ENCODE measurements around the gene RPL37.
"Not testable (repeated sequence)": the region's sequence is repeated elsewhere in the genome, so short reads cannot be mapped to it uniquely, and the experiment has no call there.

The RPL37 gene

DNA sequence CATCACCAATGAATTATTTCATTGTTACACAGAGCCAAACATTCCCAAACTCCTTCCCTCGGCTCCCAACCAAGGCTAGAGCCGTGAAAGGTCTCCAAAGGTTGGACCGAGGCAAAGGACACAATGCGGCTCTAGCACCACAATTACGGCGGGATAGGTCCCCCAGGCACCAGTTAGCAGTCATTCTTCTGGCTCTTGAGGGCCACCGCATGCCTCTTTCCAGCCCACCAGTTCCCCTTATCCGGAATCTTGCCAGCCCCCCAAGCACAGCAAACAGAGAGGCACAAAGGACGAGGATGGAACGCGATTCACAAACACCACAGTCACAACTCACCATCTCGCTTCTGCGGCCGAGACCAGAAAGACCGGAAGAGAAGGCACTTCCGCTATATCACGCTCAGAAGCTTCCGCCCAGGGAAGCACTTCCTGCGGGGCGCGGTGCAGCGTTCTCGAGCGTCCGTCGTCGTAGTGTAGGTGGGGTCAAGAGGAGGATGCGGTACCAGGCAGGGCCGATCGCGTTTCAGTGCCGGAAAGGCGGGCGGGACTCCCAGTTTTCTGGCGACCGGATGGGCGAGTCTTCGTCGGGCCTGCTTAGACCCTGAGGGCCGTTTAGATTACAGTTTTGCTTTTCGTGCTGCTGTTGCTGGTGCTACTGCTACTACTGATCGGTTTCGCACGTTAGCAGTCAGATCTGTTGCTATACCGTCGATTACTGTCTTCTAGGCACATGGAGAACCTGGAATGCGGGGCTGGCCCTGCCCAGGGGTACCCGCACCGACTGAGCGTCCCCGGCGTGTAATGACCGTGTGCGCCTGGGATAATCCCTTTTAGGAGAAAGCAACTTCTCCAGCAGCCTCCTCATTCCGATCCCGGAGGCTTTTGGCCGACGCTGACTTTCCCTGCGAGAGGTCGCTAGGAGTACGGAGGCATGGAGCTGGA lies at the start of gene RPL37:
Gene RPL37, minus strand, starts transcription at position 374 of the 939 bp plus-strand sequence. Its CDS starts 37 bp downstream, at position 337.
- DNase-seq, result peak; percentile 88

DNA sequence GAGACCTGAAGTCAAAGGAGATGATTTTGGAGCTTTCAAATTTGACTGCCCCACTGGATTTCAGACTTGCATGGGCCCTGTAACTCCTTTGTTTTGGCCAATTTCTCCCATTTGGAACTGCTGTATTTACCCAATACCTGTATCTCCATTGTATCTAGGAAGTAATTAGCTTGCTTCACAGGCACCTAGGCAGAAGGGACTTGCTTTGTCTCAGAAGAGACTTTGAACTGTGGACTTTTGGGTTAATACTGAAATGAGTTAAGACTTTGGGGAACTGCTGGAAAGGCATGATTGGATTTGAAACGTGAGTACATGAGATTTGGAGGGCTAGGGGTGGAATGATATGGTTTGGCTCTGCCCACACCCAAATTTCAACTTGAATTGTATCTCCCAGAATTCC lies 48.0 kb upstream of the RPL37 start:
- DNase-seq, result not testable (repeated sequence)

DNA sequence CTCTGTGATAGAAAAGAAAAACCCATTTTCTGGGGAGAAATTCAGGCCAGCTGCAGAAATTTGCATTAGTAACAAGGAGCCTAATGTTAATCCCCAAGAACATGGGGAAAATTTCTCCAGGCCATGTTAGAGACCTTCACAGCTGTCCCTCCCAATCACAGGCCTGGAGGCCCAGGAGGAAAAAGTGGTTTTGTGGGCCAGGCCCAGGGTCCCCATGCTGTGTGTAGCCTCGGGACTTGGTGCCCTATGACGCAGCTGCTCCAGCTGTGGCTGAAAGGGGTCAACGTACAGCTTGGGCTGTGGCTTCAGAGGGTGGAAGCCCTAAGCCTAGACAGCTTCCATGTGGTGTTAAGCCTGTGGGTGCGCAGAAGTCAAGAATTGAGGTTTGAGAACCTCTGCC lies 47.3 kb upstream of the RPL37 start:
- no peak for DNase-seq

DNA sequence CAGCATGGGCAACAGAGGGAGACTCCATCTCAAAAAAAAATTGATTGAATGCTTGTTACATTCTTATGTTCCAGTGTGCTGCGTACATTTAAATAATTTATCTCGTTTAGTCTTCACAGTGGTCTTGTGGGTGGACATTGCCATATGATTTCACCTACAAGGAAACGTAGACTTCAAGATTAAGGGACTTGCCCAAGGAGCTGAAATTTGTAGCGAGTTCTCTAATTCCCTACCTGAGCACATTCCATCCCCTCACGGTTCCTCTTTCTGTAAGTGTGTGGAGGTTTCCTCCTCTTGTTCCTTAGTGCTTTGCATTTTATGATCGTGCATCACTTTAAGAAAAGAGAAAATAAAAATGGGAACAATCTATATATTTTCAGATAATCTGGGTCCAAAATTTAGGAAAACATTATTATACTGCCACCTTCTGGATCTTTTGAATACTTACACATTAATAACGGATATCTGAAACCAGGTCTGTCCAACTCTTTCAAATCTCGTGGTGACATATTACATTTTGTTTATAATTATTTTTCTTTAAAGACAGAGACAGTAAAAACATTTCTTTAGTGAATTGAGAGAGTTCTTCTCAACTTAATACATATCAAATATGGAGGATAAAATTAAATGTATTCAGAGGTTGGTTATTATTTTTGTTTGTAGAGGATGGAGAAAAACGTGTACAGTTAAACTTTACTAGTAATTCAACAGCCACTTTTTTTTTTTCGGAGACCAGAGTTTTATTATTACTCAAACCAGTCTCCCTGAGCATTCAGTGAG lies 44.3 kb upstream of the RPL37 start:
- peak; percentile 17 for DNase-seq

DNA sequence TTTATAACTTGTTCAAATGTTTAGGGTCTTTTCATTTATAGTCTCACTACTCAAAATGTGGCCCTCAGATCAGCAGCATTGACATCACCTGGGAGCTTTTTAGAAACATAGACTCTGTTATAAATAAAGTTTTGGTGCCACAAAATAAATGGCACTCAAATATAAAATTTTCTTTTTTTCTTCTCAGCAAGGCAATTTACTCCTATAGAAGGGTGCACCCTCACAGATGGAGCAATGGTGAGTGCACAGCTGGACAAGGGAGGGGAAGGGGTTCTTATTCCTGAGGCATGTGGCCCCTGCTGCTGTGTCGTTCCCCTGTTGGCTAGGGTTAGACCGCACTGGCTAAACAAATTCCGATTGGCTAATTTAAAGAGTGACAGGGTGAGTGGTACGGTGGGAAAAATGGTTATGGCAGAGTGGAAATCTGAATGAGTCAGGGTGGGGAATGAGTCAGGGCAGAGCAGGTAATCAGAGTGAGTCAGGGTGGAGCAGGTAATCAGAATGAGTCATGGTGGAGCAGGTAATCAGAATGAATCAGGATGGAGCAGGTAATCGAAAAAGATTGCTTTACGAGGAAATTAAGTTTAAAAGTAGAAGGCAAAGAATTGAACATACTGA lies 42.5 kb upstream of the RPL37 start:
- DNase-seq, result no peak

DNA sequence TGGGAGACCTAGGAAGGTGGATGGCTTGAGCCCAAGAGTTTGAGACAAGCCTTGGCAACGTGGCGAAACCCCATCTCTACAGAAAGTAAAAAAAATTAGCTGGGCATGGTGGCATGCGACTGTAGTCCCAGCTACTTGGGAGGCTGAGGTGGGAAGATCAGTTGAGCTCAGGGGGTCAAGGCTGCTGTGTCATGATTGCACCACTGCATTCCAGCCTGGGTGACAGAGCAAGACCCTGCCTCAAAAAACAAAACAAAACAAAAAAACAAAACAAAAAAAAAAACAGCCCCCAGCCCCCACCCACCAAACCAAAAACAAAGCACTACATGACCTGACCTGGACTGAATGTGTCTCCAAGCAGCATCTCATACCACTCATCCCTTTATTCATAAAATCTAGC lies 40.9 kb upstream of the RPL37 start:
- no peak for DNase-seq

DNA sequence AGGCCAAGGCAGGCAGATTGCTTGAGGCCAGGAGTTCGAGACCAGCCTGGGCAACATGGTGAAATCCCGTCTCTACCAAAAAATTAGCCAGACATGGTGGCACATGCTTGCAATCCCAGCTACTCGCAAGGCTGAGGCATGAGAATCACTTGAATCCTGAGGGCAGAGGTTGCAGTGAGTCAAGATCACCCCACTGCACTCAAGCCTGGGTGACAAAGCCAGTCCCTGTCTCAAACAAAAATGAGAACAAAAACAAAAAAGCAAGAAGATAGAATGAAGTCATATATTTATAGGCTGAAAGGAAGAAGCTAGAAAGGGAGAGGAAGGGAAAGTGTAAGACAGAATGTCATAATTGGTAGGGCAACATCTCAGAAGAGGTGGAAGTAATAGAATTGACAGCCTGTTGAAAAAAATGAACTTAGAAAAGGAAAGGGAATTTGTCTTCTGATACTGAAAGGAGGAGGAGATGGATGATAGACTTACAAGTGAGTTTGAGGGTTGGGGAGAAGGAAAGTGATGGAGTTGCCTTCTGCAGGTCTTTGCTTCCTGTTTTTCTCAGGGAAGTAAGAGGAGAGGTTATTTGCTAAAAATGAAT lies 38.4 kb upstream of the RPL37 start:
- no peak for DNase-seq

DNA sequence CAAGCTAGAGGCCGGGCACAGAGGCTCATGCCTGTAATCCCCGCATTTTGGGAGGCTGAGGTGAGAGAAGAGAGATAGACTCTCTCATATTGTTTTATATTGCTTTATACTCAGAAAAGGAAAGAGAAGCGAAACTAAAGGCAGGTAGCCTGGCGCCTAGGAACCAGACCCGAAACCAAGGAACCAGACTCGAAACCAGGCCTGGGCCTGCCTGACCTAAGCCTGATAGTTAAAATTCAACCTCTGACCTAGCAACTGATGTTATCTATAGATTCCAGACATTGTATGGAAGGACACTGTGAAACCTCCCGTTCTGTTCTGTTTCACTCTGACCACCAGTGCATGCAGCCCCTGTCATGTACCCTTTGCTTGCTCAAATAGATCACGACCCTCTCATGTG lies 37.2 kb upstream of the RPL37 start:
- not testable (repeated sequence) for DNase-seq

DNA sequence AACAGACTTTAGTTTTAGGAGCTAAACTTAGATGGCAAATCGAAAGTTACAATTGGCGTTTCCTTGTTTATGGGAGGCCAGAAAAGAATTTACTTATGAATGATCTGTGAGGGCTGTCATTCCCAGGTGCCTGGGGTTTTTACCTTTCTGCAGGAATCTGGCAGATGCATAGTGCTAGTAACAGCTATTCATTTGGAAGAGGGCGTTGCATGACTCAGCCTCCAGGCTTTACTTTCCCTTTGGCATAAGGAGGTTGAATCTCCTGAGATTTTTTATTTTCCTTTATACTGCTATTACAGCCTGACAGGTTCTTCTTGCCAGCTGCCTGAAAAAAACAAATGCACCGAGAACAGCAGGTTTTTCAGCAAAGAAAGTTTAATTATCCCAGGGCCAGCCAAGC lies 36.2 kb upstream of the RPL37 start:
- DNase-seq, result no peak

DNA sequence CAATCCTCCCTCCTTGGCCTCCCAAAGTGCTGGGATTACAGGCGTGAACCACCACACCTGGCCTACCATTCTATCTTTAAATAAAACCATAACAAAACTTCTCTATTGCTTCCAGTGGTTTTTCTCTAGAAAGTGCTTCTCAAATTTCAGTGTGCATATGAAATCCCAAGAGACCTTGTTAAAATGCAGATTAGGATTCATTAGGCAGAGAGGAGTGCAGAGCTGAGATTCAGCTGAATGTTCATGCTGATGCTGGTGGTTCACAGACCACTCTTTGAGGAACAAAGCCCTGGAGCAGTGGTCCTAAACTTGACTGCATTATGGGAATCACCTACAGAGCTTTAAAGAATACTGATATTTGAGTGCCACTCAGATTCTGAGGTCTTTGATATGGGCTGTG lies 34.4 kb upstream of the RPL37 start:
- DNase-seq, result no peak

DNA sequence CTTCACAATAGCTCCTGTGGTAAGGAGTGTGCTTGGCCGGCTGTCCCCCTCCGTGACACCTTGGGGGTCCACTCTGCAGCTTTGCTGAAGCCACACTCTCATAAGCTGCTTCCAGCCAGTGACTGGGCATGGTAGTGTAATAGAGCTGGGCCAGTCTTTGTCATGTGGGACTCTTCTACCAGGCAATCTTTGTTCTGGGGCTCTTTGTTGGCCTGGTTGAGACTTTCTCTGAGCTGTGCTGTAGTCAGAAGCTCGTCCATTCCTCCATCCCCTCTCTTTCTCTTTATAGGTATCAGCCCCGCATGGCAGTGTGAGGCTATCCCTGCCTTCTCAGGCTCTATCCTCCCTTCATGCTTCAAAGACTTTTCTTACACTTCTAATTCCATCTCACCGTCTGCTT lies 31.8 kb upstream of the RPL37 start:
- DNase-seq, result no peak

DNA sequence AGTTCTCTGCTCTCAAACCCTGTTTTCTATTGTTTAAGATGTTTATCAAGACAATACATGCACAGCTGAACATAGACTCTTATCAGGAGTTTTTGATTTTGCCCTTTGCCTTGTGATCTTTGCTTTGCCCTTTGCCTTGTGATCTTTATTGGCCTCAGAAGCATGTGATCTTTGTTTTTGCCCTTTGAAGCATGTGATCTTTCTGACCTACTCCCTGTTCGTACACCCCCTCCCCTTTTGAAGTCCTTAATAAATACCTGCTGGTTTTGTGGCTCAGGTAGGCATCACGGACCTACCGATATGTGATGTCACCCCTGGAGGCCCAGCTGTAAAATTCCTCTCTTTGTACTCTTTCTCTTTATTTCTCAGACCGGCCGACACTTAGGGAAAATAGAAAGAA lies 30.0 kb upstream of the RPL37 start:
- not testable (repeated sequence) for DNase-seq

DNA sequence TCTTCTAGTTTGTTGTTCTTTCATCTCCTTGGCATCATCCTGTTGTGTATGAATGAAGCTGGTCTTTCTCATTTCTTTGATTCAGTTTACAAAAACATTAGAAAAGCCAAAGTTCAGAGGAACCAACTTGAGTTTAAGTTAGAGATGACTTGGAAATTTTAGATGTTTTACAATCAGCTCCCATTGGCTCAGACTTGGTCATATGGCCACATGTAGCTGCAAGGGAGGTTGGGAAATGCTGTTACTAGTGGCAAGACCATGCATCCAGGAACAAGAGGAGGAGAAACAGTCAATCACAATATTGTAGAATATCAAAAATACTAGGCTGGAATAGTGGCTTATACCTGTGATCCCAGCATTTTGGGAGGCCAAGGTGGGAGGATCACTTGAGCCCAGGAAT lies 25.7 kb upstream of the RPL37 start:
- DNase-seq, result no peak

DNA sequence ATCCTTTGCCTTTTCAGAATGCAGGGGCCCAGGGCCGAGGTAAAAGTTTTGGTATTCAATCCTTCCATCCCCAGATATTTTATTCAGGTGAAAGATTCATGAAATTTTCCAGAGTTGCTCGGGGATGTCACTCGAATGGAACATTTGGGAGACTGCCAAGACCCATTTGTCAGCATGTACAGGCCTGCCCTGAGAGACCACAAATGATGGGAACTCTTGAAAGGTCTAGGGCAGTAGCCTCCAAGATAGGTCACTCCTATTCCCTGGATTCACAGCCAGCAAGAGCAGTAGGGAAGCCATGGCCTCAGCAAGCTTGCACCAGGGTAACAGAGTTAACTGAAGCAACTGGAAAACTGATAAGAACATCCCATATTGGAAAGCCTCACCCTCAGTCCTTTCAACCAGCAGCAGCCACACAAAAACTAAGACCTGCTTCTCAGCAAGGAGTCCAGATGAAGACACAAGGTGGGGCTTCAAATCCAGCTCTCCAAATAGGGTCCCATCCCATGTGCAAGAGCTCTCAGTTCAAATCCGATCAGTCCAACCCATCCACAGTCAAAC lies 18.7 kb upstream of the RPL37 start:
- no peak for DNase-seq

DNA sequence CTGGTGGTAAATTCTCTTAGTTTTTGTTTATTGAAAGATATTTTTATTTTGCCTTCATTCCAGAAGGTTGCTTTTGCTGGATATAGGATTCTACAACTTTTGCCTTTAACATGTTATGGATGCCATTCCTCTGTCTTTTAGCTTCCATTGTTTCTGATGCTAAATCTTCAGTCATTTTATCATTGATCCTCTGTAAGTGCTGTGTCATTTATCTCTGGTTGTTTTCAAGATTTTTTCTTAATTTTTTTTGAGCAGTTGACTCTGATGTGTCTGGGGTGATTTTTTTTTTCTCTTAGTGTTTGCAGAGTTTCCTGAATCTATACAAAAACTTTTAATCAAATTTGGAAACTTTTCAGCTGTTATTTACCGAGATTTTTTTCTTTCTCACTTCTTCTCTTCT lies 12.5 kb upstream of the RPL37 start:
- no peak for DNase-seq

DNA sequence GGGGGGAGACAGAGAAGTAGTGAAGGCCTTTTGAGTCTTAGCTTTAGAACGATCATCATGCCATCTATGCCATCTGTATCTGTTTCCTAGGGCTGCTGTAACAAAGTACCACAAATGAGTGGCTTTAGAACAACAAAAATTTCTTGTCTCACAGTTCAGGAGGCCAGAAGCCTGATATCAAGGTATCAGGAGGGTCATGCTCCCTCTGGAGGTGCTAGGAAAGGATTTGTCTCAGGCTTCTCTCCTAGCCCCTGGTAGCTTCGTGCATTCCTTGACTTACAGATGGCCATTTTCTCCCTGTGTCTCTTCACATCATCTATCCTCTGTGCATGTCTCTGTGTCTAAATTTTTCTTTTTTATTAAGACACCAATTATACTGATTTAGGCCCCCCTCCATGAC lies 11.3 kb upstream of the RPL37 start:
- DNase-seq, result no peak

DNA sequence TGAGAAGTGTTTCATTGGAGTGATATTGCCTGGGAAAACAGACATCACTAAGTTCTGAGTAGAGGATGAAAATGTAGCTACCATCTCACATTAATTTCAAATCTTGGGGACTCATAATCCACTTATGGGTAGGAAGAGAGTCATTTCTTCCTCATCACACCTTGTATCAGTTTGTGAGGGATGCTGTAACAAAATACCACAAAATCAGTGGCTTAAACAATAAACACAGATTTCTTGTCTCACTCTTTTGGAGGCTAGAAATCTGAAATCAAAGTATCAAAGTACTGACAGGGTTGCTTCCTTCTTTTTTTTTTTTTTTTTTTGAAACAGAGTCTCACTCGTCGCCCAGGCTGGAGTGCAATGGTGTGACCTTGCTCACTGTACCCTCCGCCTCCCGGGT lies 9.5 kb upstream of the RPL37 start:
- DNase-seq, result no peak

DNA sequence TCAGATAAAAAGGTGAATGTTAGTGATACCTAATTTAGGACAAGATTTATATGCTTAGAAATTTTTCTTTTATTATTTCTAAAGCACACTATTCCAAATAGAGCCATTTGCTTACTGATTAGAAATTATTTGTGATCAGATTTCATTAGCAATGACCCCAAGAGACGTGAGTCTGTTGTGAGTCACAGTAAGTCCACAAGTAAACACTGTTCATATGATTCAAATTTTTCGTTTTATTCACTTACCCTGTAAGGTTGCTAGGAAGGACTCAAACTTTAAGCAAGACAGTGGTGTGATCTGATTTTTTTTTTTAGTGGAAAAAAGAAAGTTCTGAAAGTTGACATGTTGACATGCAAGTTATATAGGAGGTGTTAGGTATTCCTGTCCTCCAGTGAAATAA lies 7.3 kb upstream of the RPL37 start:
- no peak for DNase-seq

DNA sequence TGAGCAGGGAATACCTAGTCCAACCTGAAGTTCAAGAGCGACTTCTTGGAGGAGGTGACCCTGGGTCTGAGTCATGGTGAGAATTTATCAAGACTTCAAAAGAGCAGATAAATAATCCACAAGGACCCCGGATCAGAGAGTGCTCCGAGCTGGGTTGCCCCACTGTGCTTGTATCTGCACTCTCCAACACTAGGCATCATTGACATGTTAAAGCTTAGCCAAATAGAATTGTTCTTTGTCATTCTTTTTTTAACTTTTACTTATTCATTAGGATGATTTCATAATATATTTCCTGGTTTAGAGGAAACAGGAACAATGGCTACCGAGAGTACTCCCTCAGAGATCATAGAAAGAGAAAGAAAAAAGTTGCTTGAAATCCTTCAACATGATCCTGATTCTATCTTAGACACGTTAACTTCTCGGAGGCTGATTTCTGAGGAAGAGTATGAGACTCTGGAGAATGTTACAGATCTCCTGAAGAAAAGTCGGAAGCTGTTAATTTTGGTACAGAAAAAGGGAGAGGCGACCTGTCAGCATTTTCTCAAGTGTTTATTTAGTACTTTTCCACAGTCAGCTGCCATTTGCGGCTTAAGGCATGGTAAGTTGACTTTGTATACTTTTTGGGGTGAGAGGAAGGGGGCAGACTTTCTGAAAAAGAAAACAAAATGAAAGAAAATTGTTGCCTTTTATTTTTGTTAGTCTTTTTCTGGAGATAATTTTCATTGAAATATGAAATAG lies 6.2 kb upstream of the RPL37 start, which contains the start of gene CARD6:
Gene CARD6, plus strand, starts transcription at position 300 of the 738 bp plus-strand sequence. Its CDS starts 16 bp downstream, at position 316.
- no peak for DNase-seq

DNA sequence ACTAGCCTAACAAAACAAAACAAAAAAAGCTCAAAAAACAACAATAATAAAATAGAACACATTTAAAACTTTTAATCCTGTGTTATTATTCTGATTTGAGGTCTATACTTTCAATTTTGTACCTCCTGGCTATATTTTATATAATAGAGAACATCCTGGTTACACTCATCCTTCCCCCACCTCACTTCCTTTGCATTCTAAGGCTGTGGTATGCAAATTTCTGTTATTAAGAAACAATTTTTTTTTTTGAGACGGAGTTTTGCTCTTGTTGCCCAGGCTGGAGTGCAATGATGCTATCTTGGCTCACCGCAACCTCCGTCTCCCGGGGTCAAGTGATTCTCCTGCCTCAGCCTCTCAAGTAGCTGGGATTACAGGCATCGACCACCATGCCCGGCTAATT lies 3.1 kb upstream of the RPL37 start:
- DNase-seq, result no peak

DNA sequence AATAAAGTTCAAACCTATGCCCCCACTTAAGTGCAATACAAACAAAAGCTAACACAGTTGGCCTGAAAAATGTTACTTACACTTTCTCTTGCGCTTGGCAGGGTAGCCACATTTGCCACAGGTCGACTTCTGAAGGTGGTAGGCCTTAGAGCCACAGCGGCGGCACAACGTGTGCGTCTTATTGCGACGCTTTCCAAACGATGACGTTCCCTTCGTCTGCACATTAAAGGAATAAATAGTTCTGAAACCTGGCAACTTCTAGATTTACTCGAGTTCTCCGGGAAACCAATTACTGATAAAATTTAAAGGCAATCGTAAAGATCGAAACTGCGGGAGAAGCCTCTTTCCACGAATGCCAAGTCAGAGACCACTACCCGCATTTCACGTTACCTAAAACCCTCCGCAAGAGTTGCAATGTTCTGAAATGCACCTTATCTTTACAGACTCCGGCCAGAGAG lies 602 bp downstream of the RPL37 start:
- DNase-seq, result no peak

DNA sequence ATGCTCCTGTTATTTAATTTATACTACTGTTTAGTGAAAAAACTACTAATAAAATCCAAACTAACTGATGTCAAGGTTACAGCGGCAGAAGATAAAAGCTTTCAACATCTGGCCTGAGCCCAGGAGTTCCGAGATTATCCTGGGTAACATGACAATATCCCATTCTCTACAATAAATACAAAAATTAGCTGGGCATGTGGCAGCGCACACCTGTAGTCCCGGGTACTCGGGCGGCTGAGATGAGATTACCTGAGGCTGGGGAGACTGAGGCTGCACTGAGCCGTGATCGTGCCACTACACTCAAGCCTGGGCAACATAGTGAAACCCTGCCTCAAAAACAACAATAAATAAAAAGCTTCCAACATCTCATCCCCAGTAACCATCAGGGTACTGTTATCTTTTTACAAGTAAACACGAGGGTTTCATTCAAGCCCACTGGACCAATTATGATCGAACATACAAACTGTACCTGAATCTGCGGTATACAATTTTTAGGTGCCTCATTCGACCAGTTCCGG lies 1.3 kb downstream of the RPL37 start:
- DNase-seq, result no peak
